SKM-1 treated with dmso at 0.1 percent for 144 hours (cell line): Measurements from ENCODE around the gene WDR76.

Source experiments
- DNase-seq: peaks from one replicate; lab custom pipeline; 2025; ENCODE audit not compliant: unreplicated experiment; lab: John Stamatoyannopoulos, UW

Gene WDR76

DNA sequence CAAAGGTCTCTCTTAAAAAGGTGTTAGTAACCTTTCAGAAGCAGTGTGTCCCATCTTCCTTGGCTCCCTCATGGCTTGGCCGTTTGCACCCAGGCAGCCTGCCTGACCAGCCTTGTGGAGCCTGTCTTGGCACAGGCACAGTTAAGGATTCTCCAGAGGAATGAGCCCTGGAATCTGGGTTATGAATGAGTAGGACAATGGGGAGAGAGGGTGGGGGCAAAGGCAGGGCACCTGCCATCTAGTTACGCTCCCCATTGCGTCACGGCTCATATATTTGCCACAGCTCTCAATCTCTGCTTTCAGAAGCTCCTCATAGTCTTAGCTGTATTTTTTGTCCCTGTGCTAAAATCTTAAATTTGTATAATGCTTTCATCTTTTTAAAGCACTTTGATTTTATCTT, 50.6 kb downstream of the WDR76 start:
- no peak for DNase-seq

DNA sequence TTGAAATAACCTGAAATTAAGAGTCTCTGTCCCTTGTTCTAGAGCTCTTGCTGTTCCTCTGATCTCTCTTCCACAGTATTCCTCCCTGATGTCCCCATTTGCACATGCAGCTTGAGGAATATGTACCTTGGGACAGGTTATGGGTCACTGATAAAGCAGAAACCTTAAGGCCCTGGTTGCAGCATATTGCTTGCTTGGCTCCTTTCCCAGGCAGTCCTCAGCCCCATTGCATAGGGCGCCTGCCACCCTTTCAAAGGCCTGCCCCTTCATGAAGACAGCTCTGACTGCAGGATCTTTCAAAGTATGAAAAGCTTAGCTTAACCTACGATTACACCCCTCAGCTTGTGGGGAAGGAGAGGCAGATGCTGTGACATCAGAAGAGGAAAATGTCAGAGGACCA, 51.6 kb downstream of the WDR76 start:
- DNase-seq, result no peak

DNA sequence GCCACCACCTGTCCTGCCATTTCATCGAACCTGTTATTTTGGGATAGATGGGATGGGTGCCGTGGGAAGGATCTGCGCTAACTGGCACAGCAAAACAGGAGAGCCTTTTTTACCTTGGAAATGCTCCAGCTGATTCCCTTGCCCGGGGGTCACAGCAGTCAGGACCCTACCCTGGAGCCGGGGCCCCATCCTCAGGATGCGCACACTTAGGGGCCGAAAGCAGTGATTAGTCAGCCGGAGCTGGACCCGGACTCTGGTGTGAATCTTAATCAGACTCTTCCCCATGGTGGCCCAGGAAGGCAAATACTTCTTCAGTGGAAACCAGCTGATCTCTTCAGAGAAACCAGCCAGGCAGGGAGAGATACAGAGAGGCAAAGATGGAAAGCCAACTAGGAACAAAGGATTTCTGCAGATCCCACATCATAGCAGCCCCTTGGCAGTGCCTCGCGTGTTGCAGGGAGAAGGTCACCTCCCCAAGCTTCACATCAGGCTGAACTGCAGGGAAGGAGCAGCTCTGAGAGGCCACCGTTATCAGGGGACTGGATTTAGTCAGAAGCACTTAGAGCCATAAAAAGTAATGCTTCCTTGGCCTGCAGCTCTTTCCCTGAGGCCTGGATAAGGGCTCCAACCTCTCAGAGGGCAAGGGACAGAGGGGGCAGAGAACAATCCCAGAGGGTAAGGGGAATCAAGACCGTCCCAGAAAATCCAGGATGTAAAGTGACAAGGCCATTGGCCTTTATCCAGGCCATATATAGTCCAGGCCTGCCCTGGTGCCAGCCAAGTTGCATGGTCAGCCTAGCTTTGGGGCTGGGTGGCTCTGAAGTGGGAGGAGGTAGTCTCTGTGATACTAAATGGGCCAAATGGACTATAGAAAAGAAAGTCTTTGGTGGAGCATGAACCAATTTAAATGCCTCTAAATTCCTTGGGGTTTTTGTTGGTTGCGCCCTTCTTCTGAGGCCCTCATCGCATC, 52.9 kb downstream of the WDR76 start:
- DNase-seq, result no peak

DNA sequence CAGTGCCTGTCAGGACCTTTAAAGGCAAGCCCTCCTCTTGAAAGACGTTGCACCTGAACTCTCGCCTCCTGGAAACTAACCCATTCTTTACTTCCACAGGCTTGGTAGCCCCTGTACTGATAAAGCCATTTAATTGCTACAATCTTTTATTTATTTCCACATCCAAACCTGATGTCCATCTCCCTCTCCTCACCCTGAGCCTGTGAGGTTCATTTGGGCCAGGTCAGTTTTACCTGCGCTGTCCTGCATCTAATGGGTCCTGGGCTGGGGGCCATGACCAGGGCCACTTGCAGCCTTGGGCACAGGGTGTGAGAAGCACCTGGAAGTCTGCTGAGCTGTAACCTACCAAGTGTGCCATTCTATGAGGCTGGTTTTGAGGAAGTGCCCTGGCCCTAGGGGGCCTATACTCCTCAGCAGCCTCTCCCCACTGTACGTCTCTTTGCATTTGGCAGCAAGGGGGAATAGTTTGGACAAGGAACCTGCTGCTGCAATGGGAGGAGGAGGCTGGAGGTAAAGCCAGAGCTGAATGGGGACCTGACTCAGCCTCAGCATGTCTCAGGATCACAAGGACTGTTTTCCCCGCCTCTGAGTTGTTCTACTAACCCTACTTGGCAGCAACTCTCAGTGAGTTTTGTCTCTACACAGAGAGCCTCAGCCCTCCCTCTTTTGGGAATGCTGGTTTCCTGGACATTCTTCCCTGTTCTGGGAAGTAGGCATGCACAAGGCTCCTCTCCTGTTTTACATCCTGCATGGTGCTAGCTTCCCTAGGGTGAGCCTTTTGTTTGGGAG, 53.8 kb downstream of the WDR76 start:
- DNase-seq, result no peak

DNA sequence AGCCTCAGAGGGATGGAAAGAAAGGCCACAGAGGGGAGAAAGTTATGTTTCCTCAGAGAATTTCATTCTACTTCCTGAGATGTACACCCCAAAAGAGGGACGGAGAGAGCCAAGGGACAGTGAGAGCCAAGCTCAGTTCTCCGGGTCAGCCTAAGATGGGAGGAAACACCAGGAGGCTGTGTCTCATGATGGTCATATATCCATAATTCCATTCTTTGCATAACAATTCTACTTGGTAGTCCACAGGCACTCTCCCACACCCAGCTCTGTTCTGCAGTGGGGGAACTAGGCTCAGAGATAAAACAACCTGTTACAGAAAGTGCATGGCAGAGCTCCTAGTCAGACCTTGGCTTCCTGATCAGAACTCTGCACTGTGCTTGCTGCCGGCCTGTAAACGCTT, 54.4 kb downstream of the WDR76 start:
- no peak for DNase-seq

DNA sequence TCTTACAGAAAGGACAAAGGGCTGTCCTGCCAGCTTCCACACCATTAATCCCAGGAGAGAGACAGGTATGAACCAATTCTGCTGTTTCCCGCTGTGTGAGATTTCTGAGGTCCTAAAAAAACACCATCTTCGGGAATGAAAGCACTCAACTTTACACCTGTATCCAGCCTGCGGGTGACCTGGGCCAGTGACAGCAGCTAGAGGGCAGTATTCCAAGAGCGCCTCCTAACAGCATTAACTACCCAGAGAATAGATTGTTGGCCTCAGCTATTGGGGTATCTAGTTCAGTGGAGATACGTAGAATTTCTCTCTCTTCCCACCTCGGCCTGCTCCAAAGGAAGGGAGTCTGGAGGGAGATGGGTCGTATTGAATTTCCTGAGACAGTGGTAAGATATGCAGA, 55.1 kb downstream of the WDR76 start:
- no peak for DNase-seq

DNA sequence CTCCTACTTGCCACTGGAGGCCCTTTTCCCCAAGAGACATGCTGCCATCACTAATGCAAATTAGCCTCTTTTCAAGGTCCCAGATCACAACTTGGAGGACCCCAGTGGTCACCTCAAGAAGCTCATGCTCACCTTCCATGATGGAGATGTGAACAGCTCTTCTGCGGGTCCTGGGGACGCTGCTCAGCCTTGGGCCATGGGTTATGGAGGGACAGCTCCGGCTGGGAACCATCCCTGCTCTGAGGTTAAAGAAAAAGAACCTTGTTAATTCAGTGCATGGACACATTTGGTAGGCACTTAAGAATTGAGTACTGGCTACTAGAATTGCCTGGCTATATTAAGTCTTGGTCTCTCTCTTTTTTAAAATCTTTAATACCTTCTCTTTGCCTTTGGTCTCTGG, 56.8 kb downstream of the WDR76 start:
- DNase-seq, result no peak

DNA sequence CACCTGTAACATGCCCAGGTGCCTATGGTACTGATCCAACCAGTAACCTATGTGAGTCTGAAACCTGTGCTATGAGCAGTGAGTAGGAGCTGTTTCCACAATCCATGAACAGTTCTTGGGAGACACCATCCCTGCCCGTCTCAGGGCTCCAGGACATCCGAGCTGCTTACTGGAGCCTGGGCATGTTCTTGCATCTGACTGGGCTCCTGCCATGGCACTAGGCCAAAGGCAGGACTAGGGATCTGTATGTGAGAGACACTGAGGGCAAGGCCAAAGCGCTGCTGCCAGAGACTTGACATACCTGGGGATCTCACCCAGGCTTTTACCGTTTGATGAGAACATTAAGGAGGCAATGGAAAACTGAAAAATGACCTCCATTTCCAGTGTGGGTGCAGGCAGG, 59.8 kb downstream of the WDR76 start:
- no peak for DNase-seq

DNA sequence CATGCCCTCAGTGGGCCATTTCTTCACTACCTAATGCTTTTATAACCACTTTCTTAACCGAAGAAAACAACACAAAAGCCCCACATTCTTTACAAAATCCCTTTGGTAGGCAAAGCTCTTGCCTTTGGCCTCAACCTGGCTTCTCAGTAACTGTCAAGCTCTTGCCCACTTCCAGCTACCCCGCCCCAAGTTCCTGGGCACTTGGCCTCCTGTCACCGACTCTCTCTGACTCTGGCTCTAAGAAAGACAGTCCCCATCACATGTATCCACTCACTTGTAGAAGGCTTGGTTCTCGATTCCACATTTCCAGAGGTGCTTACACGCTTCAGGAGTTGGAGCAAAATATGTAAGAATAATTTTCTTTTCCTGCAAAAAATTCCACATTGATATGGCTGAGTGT, 61.1 kb downstream of the WDR76 start:
- no peak for DNase-seq

DNA sequence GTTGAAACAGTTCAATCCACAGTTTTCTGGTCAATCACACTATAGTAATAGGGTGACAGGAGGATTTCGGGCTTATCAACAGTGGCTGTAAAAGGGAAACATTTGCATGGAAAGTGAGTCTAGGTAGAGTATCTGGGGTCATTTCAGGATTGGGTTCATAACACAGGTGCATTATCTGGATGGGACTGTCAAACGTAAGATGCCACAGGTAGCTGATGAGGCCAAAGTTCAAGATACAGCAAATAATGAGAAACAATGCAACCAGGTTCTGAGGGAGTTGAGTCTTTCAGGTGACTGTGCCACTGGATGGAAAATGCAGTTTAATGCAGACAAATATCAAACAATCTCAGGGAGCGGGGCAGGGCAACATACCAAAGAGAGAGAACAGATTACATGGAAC, 62.2 kb downstream of the WDR76 start:
- no peak for DNase-seq

DNA sequence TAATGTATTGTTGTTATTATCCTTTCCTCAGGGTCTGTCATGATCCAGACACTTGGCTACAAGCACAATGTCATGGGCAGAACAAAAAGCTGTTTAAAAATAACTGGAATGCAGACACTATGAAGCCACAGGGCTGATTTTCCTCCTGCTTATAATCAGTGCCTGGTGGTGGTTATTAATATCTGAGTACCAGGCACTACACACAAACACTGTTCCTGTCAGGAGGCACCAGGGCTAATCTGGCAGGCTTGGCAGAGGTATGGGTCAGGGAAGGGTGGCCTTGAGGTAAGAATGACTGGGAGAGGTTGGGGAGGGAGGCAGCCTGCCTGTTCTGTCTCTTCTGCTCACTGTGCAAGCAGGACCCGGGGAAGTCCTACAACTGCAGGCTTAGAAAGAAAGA, 67.2 kb downstream of the WDR76 start:
- DNase-seq, result no peak

DNA sequence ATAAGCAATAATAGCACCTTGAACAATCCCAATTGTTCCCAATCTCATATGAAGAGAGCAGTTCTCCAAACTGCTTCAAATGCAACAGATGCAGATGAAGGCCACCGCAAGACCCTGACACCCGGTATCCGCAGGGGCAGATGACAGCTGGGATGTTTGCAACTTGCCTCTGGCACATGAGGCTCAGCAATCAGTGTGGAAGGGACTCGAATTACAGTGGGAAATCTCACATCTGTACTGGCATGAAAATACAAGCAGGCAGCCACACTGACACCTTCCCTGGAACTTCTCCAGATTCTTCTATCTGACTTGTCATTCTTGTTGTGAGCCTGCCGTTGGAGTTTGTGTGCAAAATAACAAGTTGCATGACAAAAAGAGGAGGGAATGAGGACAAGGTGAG, 68.8 kb downstream of the WDR76 start:
- DNase-seq, result no peak

DNA sequence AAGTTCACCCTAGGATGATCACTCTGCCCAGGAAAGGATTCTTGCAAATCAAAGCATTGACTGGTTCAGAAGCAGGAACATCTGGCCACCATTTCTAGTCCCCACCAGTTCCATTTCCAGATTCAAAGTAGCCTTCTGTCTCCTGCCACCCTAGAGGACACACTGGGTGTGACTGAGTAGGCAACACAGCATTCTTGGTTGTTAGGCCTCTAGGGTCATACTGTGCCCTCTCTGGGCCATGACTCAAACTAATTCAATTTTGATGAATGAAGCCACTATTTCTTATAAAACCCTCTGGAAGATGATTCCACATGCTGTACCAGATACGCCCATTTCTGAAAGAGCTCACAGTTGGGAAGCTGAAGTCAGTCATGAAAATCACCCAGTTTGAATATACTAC, 69.7 kb downstream of the WDR76 start:
- DNase-seq, result no peak

DNA sequence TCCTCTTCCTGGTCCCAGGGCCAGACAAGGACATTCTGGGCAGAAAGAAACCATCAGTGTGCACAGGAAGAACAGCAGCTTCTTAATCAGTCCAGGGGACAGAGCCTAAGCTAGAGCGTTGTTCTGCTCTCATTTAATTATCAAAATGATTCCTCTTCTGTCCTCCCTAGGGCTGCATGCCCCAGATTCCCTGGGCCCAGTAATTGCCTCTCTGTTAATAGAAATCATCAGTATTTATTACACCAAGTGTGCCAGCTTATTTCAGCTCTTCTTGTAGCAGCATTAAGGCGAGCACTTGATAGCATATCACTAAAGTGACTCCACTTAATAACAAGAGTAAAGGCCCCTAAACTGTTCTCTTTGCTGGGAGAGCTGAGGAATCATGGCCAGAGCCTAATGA, 72.1 kb downstream of the WDR76 start:
- no peak for DNase-seq

DNA sequence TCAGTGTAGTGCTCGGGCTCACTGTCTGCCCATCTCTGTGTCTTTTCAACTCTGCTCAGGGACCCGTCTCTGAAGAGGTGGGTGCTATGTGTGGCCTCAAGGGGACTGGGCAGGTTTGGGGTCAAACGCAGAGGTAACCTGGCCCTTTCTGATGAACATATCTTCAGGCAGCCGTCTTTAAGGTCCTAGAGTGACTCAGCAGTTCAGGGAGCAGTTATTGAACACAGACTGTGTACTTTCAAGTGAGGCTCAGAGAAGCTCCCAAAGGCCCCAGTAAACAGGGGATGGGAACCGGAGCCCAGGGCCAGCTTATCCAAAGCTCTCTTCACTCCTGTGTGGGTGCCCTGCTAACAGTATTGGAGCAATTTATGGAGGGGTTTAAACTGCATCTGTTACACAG, 73.1 kb downstream of the WDR76 start:
- DNase-seq, result no peak

DNA sequence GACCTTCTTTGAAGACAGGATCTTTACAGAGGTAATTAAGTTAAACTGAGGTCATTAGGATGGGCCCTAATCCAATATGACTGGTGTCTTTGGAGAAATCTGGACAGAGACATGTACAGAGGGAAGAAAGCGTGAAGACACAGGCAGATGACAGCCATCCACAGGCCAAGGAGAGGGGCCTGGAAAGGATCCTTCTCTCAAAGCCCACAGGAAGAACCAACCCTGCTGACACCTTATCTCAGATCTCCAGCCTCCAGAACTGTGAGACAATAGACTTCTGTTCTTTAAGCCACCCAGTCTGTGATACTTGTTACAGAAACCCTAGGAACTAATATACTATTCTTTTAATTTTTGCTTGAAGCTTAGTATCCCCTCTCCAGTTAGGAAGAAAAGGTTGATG, 74.2 kb downstream of the WDR76 start:
- no peak for DNase-seq

DNA sequence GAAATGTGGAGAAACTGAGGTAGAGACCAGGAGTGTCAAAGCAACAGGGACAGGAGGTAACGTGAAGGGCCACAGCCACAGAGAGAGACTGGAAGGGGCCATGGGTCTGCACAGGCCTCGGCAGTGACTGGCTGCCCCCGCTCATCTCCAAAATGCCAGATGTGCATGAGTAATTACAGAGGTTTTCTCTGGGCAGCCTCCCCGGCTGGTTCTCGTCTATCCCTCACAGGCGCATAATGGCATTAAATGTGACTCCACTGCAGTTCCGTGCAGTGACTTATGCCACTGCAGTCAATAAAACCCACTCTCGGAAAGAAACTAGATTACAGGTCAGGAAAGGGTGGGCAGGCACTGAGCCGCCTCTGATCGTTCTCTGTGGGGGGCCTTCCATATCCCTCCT, 74.7 kb downstream of the WDR76 start:
- no peak for DNase-seq

DNA sequence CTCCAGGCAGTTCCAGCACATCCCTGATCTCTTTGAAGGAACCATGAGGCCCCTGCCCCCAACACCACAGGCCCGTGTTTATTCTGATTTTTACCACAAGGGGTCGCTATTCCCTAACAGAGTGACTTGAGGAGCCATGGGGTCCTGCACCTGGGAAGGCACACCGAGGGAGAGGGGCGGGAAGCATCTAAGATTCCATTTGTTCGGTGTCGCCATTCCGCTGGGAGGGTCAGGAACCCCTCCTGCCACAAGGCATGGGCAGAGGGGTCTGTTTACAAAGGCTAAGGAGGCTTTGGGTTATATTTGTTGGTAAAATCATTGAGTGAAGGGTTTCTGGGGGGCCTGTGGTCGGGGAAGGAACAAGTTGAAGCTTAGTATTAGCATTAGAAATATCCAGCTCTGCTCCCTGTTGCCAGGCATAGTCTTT, 77.1 kb downstream of the WDR76 start:
- DNase-seq, result peak; percentile 51

DNA sequence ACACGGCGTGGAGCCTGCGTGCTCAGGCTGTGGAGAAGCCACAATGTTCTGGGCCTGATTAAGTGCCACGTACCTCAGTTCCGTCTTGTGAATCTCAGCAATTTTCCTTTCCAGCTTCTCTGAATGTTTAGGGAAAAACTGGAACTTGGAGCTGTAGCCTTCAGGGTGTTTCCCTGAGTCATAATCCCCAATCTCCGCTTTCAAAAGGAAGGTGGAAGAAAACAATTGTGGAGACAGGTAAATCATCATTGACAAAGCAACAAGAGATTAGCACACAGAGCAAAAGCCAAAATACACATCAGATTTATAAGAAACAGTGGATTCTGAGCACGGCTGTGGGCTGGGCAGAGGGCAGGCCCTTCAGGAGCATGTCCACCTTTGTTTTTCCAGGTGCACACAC, 79.0 kb downstream of the WDR76 start:
- no peak for DNase-seq

DNA sequence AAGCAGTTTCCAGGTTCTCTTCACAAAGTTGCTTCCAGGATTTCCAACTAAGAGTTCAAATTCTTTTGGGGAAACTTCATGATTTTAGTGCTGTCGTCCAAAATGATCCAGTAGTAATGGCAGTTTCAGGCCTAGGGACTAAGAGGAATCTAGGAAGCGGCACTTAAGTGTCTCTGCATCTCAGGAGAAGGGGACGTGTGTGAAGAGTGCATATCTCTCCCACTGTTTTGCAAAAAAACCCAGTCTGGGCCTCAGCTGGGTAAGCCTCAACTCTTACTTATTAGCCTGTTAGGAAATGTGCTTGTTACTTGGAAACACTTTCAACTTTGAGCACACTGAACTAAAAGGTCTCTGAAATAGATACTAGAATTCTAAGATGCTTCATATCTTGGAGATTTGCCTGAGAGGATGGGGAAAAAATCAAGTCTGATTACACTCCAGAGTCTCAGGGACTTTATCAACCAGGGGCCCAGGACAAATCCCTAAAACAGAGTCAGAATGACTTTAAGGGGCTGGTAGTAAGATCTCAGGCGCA, 81.8 kb downstream of the WDR76 start:
- DNase-seq, result no peak

DNA sequence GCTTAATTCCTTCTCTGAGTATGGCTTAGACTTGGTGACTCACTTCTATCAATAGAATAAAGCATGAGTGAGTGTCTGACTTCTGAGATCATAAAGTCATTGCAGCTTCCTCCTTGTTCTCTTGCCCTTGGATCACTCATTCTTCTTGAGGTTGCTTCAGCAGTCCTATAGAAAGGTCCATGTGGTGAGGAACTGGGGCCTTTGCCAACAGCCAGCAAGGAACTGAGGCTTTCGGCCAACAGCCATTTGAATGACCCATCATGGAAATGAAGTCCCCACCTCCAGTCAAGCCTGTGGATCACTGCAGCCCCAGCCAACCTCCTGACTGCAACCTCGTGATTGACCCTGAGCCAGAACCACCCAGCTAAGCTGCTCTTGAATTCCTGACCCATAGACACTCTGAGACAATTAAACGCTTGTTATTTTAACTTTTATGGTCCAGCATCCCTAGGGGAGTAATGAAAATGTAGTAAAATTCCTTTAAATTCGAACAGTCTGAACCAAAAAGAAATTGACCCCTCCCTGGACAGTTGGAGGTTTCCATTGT, 84.5 kb downstream of the WDR76 start:
- DNase-seq, result no peak

DNA sequence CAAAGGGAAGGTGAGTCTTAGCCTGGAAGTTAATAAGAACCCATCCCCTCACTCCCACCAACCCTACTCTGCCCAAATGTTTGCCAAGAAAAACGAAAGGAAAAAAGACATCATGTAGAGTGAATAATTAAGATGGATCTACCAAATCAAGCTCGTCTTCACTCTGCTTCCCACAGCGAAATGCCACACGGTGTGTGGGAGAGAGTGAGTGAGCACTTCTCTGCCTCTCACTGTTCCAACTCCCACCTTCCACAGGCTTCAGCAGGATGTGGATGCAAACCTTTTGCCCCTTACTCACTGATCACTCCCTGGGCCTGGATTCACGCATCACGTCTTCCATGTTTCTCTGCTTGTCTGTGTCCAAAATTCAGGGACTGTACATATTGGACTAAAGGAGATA, 85.4 kb downstream of the WDR76 start:
- no peak for DNase-seq
